Fibroblast of gingiva (primary cell): ENCODE results near the gene ZKSCAN4.

Experiments
- DNase-seq: peaks from one replicate; pipeline ENCODE4 v3.0.0-alpha.2; 2011; ENCODE audit warnings: low read depth

The ZKSCAN4 gene

GRCh38 chr6:28248916-28249315, 3.2 kb downstream of the ZKSCAN4 start:
- DNase-seq = peak; percentile 76

GRCh38 chr6:28245206-28245941, 6.7 kb downstream of the ZKSCAN4 start:
- no peak for DNase-seq

- DNase-seq = no peak
Measured at GRCh38 chr6:28243946-28244345, 8.1 kb downstream of the ZKSCAN4 start.

- DNase-seq = no peak
Measured at GRCh38 chr6:28240471-28240870, 11.6 kb downstream of the ZKSCAN4 start.

GRCh38 chr6:28239636-28240035, 12.4 kb downstream of the ZKSCAN4 start:
- DNase-seq = no peak

GRCh38 chr6:28235912-28236452, 16.1 kb downstream of the ZKSCAN4 start:
- DNase-seq = no peak

GRCh38 chr6:28232785-28233184, 19.3 kb downstream of the ZKSCAN4 start:
- no peak for DNase-seq

GRCh38 chr6:28226460-28226859, 25.6 kb downstream of the ZKSCAN4 start:
- DNase-seq = no peak

GRCh38 chr6:28225056-28225834, 26.8 kb downstream of the ZKSCAN4 start, which contains the start of gene ZSCAN9:
Gene ZSCAN9, plus strand, starts transcription at chr6:28225275. Its CDS starts 1,810 bp downstream, at chr6:28227085.
- DNase-seq = peak; percentile 87

- DNase-seq = no peak
Measured at GRCh38 chr6:28224131-28225055, 27.7 kb downstream of the ZKSCAN4 start.

- DNase-seq = no peak
Measured at GRCh38 chr6:28220257-28221133, 31.6 kb downstream of the ZKSCAN4 start.

- peak; percentile 59 for DNase-seq
Measured at GRCh38 chr6:28218312-28219248, 33.5 kb downstream of the ZKSCAN4 start.

- no peak for DNase-seq
Measured at GRCh38 chr6:28217890-28218289, 34.2 kb downstream of the ZKSCAN4 start.

- peak; percentile 37 for DNase-seq
Measured at GRCh38 chr6:28215425-28215824, 36.6 kb downstream of the ZKSCAN4 start.

GRCh38 chr6:28213213-28213523, 38.9 kb downstream of the ZKSCAN4 start:
- DNase-seq = no peak

- peak; percentile 76 for DNase-seq
Measured at GRCh38 chr6:28212510-28213212, 39.4 kb downstream of the ZKSCAN4 start.

GRCh38 chr6:28211840-28212509, 40.1 kb downstream of the ZKSCAN4 start:
- no peak for DNase-seq

- DNase-seq = no peak
Measured at GRCh38 chr6:28209753-28210535, 42.1 kb downstream of the ZKSCAN4 start.
